Keratinocyte (primary cell): ENCODE data around the gene ACBD6.

Experiments used
- CTCF ChIP-seq, 3 experiments: IDR thresholded peaks in 1 of 3; conservative IDR thresholded peaks in 1 of 3; optimal IDR thresholded peaks in 1 of 3; 2 replicates in 2 of 3; 3 replicates in 1 of 3; pipeline versions ENCODE3 to v1.5.1; 2011; ENCODE audit warnings: low read length in 3 of 3, mild to moderate bottlenecking in 3 of 3, moderate library complexity in 2 of 3, control low read depth in 1 of 3, inconsistent platforms in 1 of 3; ENCODE audit not compliant: insufficient read depth in 2 of 3; ENCODE audit errors: extremely low read depth in 1 of 3
- EZH2 ChIP-seq: IDR thresholded peaks from one replicate; pipeline ENCODE4 v1.6.1; 2012; ENCODE audit warnings: inconsistent platforms, mild to moderate bottlenecking, low read length, moderate library complexity

- TF ChIP-seq CTCF (optimal IDR thresholded peaks at IDR 0.05 in 1 of 3, IDR thresholded peaks at IDR 0.05 in 1 of 3, conservative IDR thresholded peaks at IDR 0.05 in 1 of 3; ENCODE audit: extremely low read depth in 1 of 3, insufficient read depth in 2 of 3, low read length in 3 of 3) = no peak
- TF ChIP-seq EZH2 = no peak
Measured at GRCh38 chr1:180431683-180432082, 70.7 kb downstream of the ACBD6 start.
